Stimulated activated CD8-positive, alpha-beta memory T cell treated with anti-CD3 and anti-CD28 coated beads, Interleukin-4, amount 100 ng/mL, for 4 hours (primary cell): ENCODE data around the gene FN3K.

Experiments used
- DNase-seq, 2 donors: peaks; one replicate each; pipeline ENCODE4 v3.0.0-alpha.2; 2020; ENCODE audit warnings: low read depth in 2 of 2, low spot score in 1 of 2

The FN3K gene

GRCh38 chr17:82703036-82703745 lies 32.2 kb upstream of the FN3K start:
- DNase-seq, result no peak

- DNase-seq, result no peak
These were observed 31.2 kb upstream of the FN3K start for GRCh38 chr17:82703935-82704865.

DNA sequence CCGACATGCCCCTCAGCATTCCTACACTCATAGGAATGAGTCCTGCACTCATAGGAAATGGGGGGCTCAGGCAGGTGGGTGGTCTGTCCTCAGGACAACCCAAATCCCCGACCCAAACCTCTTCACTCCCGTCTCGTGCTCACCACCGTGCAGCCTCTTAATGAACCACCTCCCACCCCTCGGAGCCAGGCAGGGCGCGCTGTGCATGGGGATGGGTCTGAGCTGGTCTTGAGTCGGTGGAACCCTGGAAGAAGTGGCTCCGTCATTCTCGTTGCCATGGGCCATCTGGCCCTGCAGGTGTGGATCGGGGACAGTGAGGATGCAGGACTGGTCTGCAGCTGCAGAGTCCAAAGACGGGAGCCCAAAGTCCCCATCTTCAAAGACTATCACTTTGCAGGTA lies 30.5 kb upstream of the FN3K start:
- no peak for DNase-seq

GRCh38 chr17:82705756-82706155 lies 29.7 kb upstream of the FN3K start:
- no peak for DNase-seq

GRCh38 chr17:82709024-82709675 lies 26.3 kb upstream of the FN3K start:
- no peak for DNase-seq

DNA sequence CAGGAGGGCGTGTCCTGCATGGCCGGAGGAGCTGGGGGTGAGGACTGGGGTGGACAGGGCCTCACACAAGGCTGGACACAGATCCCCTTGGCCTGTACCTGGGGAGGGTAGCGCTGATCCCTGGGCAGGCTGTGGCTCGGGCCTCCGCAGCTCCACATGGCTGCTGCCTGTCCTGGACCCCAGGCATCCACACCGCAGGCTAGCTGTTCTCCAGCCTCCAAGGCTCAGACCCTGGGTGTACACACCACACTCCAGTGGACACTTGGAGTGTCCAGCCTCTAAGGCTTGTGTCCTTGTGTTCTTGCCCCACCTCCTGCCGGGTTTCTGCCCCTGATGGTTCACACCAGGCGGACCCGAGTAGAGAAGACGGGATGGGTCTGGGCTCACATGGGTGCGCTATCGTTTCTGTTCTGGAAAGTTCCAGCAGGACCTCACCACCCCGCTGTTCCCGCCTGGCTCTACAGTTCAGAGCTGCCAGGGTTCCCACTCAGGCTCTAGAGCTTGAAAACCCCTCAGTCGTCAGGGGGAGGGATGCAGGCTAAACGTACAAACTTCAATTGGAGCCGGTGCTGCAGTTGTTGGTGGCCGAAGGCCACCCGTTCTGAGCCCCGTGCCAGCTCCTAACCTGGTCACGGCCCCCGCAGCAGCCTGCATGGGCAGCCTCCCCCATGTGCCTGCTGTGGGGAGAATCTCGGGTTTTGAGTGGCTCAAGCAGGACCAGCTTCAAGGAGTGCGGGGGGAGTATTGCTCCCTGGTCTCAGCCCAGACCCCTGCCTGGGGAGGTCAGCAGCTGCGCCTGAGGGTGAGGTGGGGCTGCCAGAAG lies 25.5 kb upstream of the FN3K start:
- no peak for DNase-seq

- DNase-seq, result no peak
These were observed 24.7 kb upstream of the FN3K start for GRCh38 chr17:82710499-82711232.

DNA sequence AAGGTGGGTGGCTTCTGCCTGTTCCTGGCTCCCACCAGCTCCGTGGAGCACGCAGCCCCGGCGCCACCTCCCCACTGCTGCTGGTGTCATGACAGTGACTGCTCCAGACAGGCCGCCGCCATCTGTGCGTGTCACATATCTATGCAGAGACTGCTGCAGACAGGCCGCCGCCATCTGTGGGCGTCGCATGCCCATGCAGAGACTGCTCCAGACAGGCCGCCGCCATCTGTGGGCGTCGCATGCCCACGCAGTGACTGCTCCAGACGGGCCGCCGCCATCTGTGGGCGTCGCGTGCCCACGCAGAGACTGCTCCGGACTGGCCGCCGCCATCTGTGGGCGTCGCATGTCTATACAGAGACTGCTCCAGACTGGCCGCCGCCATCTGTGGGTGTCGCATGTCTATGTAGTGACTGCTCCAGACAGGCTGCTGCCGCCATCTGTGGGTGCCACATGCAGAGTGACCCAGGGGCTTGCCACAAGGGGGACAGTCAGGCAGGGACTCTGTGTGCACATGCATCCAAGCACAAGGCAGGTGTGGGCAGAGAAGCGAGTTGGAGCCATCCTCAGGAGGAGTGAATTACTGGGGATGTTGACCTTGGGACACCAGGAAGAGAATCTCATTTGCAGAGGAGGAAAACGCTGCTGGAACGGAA lies 22.2 kb upstream of the FN3K start:
- DNase-seq, result no peak

- DNase-seq, result peak; percentile 77 to 84
These were observed 19.0 kb upstream of the FN3K start, which contains the start of gene FN3KRP for GRCh38 chr17:82716203-82717010. Gene FN3KRP, plus strand, starts transcription at chr17:82716706. Its CDS starts 50 bp downstream, at chr17:82716756.

GRCh38 chr17:82718986-82719685 lies 16.3 kb upstream of the FN3K start:
- no peak for DNase-seq

DNA sequence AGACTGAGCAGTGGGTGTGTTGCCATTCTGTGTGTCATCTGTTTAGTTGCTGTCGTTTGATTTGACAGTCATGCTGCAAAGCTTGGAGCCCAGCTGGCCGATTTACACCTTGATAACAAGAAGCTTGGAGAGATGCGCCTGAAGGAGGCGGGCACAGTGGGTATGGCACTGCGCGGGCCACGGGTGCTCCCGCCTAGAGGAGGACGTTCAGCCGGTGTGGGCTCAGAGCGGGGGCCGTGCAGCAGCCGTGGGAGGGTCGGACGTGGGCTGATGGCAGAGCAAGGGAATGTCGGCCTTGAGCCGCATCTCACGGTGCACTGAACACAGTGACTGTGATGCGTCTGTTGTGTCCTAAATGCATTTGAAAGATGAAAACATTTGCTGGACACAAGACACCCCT lies 15.2 kb upstream of the FN3K start:
- DNase-seq, result no peak

DNA sequence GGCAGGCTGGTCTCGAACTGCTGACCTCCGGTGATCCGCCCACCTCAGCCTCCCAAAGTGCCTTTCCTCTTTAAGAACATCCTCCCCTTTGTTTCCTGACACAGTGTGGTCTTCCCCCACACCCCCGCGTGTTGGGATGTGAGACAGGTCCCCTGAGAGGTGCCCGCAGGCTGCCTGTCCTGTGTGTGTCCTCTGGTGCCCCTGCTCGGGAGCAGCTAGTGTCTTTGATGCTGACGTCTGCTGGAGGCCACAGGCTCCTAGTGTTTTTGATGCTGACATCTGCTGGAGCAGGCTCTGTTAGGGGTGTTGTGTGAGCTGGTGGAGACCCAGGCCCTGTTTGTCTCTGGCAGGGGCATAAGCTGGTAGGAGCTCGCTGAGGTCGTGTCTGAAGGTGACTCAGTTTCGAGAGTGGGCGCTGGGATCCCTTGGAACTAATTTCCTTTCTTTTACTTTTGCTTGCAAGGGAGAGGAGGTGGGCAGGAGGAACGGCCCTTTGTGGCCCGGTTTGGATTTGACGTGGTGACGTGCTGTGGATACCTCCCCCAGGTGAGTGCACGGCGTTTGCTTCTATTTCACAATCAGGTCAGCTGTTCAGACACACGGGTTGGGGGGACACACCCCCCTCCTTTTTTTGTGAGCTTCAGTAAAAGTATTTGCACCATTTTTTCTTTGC lies 12.9 kb upstream of the FN3K start:
- DNase-seq, result no peak

DNA sequence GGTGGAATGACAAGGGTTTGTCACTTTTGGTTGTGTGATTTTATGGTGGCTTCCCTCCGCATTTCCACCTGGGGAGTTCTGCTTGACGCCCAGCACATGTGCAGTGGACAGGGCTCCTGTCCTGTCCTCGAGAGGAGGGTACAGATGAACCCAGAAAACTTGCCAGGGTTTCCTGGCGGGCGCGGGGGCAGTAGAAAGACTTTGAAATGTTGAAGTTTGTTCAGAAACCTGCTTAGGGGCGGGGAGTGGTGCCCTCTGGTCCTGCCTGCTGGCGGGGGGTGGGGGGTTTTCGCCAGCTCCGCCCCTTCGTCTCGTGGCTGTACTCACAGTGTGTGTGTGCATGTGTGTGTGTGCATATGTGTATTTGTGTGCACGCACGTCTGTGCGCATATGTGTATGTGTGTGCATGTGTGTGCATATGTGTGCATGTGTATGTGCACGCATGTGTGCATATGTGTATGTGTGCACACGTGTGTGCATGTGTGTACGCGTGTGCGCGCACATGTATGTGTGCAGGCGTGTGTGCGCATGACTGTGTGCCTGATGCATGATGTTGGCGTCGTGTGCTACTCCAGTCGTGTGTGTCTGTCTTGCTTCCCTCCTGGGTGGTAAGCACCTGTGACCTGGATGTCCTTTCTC lies 12.1 kb upstream of the FN3K start:
- no peak for DNase-seq

- no peak for DNase-seq
These were observed 9.0 kb upstream of the FN3K start for GRCh38 chr17:82726427-82726826.

DNA sequence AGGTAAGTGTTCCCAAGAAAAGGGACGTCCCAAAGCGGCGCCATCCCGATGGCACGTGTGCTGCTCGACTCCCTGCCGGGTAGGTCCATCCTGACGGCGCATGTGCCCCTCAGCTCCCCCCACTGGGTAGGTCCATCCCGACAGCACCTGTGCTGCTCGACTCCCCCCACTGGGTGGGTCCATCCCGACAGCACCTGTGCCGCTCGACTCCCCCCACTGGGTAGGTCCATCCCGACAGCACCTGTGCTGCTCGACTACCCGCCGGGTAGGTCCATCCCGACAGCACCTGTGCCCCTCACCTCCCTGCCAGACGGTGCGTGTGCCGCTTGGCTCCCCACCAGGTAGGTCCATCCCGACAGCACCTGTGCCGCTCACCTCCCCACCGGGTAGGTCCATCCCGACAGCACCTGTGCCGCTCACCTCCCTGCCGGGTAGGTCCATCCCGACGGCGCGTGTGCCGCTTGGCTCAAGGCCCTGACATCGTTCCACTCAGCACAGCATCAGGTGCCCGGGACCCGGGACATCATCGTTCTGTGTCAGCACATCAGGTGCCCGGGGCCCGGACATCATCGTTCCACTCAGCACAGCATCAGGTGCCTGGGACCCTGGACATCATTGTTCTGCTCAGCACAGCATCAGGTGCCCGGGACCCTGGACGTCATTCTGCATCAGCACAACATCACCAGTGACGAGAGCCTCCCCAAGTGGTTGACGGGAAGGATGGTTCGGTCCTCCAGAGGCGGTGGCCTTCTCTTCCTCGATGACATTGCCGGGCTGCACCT lies 5.7 kb upstream of the FN3K start:
- DNase-seq, result no peak

DNA sequence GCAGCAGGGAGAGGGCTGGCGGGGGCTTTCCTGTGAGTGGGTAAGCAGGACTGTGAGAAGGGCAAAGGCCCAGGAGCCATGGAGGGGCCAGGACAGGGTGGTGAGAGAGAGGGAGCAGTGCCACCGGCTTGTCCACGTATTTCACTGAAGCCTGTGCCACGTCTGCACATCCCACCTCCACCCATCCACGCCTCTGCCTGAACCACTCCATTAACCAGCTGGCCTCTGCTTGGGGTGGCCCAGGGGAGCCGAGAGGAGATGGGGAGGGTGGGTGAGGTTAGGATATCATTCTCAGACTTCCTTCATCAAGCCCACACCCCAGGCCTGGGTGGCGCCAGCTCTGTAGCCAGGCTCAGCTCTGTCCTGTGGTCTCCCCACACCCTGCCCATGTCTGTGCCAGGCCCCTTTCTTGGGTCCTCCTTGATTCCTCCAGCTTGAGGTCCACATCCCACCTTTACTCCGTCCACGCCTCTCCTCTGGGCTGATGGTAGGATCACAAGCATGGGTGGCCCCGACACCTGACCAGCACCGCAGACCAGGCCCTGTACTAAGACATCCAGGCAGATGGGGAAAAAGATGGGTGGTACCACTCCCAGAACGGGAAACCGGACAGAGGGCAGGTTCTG lies 3.2 kb upstream of the FN3K start:
- no peak for DNase-seq
